Mucosa of stomach (tissue), 1 donor: Measurements from ENCODE around the gene FREM3.
"Not testable (repeated sequence)": the region's sequence is repeated elsewhere in the genome, so short reads cannot be mapped to it uniquely, and the experiment has no call there.

ENCODE experiments used
- H3K27me3 ChIP-seq: one replicate; pipeline ENCODE4 v1.7.0; 2013; ENCODE audit warnings: mild to moderate bottlenecking, low read length; ENCODE audit not compliant: control insufficient read depth, insufficient read depth
- H3K36me3 ChIP-seq: one replicate; pipeline ENCODE4 v1.7.0; 2013; ENCODE audit warnings: low read length; ENCODE audit not compliant: control insufficient read depth, insufficient read depth
- H3K4me1 ChIP-seq: one replicate; pipeline ENCODE4 v1.7.0; 2013; ENCODE audit warnings: mild to moderate bottlenecking, low read length; ENCODE audit not compliant: control insufficient read depth, insufficient read depth
- H3K4me3 ChIP-seq: one replicate; pipeline ENCODE4 v1.7.0; 2013; ENCODE audit warnings: low read length
- H3K9ac ChIP-seq: one replicate; pipeline ENCODE4 v1.7.0; 2013; ENCODE audit warnings: mild to moderate bottlenecking, low read length, moderate library complexity
- H3K9me3 ChIP-seq: one replicate; pipeline ENCODE4 v1.7.0; 2013; ENCODE audit warnings: mild to moderate bottlenecking, low read length, moderate library complexity; ENCODE audit not compliant: control insufficient read depth
- donor health status: Pancreatic carcinoma.

FREM3 gene

DNA sequence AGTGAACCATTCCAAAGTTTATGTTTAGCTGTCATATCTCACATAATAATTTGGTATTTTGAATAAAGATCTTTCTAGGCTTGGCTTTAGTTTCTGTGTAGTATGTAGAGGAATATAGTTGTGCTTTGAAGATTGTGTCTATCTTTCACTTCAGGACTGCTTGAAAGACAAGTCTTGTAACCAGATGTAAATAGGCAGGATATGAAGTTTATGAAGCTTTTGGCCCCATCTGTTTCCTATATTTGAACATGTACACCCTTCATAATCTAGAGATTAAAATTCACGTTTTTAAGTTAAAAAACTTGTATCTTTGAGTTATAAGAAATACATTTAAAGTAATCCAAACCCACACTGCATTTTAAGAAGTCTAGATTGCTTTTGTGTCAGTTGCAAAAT, 11.7 kb upstream of the FREM3 start:
- Histone ChIP-seq H3K36me3 (no peaks in the 10 kb centered on the region), H3K4me1 (no peaks in the 10 kb centered on the region), H3K27me3 (no peaks in the 10 kb centered on the region), H3K9me3 (no peaks in the 10 kb centered on the region), H3K9ac (no peak overlapping the region), H3K4me3 (no peak overlapping the region)

DNA sequence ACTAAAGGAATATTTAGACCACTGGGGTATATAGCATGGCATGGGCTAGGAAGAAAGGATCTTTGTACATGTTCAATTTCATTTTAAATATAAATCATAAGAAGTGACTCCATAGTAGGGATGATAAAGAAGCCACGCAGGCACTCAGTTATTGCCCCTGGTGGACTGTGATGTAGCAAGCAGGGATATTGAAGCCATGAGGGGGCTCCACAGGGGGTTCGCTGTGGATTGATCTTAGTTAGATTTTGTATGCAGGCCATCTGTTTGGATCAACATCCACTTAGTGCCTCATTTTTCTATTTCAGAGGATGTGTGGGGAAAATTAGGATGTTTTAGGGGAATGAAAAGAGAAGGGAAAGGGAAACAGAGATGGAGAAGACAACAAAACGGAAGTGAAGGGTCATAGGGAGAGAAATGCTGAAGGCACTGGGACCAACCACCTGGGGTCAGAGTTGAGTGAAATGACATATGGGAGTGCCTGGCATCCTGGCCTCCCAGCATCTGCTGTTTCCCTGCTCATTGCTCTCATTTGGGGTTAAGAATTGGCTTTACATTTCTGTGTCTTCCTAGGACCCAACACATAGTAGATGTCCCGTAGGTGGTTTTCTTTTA, 11.2 kb upstream of the FREM3 start:
- Histone ChIP-seq H3K9ac (no peak overlapping the region), H3K4me1 (no peaks in the 10 kb centered on the region), H3K36me3 (no peaks in the 10 kb centered on the region), H3K27me3 (no peaks in the 10 kb centered on the region), H3K9me3 (no peaks in the 10 kb centered on the region), H3K4me3 (no peak overlapping the region)

DNA sequence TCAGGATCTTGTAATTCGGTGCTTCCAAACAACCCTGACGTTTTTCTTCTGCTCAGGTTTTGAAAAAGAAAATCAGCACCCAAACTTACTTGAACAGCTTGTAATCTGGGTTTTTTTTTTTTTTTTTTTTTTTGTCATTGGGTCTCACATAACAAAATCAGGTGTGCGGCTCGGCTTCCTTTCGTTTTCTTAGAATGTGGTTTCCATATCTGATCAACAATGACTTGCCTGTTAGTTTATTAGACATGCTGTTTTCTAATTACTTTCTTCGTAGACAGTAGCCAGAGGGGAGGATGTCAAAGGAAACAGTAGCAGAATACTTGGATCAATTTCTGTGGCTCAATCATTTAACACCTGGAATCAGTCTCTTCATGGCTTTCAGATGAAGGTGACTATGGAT, 890 bp upstream of the FREM3 start:
- no peak overlapping the region for H3K9ac ChIP-seq
- no peak overlapping the region for H3K4me3 ChIP-seq
- peaks cover 29% of the 10 kb centered on the region for H3K27me3 ChIP-seq
- no peaks in the 10 kb centered on the region for H3K4me1 ChIP-seq
- no peaks in the 10 kb centered on the region for H3K9me3 ChIP-seq
- no peaks in the 10 kb centered on the region for H3K36me3 ChIP-seq

DNA sequence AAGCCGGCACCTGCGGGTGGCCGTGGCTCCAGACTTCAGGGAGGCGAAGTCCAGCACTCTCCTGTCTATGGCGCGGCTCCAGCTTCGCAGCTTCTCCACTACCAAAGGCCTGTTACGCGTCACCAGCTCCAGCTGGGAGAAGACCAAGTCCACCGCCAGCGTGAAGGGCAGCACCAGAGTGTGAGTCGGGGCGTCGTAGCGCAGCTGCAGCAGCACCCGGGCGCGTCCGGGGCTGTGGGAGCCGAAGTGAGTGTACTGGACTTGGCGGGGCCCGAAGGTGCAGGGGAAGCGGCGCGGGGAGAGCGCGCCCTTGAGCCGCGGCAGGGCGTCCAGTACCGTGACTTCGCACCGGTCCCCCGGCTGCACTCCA, 444 bp downstream of the FREM3 start:
- Histone ChIP-seq H3K9me3 (no peaks in the 10 kb centered on the region), H3K27me3 (peaks cover 29% of the 10 kb centered on the region), H3K4me3 (no peak overlapping the region), H3K9ac (no peak overlapping the region), H3K4me1 (no peaks in the 10 kb centered on the region), H3K36me3 (no peaks in the 10 kb centered on the region)

DNA sequence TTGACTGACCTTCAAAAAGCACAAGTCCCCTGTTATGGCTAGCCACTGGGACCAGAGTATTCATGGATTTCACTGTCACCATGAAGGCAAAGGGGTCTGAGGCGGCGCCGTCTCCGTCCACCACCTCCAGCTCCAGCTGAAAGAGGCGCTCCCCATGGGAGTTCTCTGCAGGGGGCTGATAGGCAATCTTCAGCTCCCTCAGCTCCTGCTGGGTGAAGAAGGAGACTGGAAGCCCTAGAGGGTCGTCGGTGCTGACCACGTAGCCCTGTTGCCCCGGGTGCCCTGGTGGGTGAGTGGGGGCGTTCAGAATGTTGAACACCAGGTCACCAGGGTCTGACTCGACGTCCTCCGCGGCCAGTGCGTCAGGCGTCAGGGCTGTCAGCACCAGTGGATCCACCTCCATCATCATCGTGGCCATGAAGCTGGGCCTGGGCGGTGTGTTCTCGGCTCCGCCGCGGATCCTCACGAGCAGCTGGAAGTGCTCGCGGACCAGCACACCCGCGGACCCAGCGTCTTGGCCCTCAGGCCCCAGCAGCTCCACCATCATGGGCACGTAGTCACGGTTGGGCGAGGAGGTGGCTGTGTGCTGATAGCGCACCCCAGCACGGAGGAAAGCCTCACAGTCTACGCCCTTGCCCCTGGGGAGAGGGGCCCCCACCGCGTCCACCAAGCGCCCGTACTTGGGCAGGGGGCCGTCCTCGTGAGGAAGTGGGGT, 987 bp downstream of the FREM3 start:
- H3K4me3 ChIP-seq = no peak overlapping the region
- H3K27me3 ChIP-seq = peaks cover 29% of the 10 kb centered on the region
- no peaks in the 10 kb centered on the region for H3K36me3 ChIP-seq
- H3K9me3 ChIP-seq = no peaks in the 10 kb centered on the region
- H3K9ac ChIP-seq = no peak overlapping the region
- no peaks in the 10 kb centered on the region for H3K4me1 ChIP-seq

DNA sequence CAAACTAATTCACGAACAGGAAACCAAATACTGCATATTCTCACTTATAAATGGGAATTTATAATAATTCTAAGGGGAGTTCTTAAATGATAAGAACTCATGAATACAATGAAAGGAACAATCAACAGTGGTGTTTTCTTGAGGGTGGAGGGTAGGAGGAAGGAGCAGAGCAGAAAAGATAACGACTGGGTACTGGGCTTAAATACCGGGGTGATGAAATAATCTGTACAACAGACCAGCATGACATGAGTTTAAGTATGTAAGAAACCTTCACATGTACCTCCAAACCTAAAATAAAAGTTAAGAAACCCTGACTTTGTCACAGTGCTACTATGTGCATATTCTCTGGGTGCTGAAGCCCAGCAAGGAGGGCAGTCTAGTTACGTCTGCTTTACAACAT, 6.6 kb downstream of the FREM3 start:
- H3K9ac ChIP-seq = no peak overlapping the region
- H3K4me1 ChIP-seq = no peaks in the 10 kb centered on the region
- H3K27me3 ChIP-seq = peaks cover 7% of the 10 kb centered on the region
- no peaks in the 10 kb centered on the region for H3K36me3 ChIP-seq
- no peak overlapping the region for H3K4me3 ChIP-seq
- no peaks in the 10 kb centered on the region for H3K9me3 ChIP-seq

DNA sequence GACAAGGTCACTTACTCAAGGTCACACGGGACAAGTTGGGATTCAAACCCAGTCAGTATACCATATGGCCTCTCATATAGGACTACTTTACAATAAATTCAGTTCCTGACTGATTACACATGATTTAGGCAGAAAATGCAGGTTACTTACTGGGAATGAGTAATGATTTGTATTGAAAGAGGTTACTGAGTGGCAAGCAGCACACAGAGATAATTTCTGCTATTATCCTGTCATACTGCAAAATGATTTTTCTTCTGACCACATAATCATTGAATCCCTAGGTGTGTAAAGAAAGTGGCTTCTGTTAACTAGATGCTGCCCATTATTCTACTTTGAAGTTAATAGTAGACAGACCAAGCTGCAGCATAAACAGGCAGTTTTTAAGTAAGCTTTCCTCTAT, 8.2 kb downstream of the FREM3 start:
- no peaks in the 10 kb centered on the region for H3K9me3 ChIP-seq
- no peaks in the 10 kb centered on the region for H3K36me3 ChIP-seq
- H3K9ac ChIP-seq = no peak overlapping the region
- no peaks in the 10 kb centered on the region for H3K27me3 ChIP-seq
- no peaks in the 10 kb centered on the region for H3K4me1 ChIP-seq
- no peak overlapping the region for H3K4me3 ChIP-seq

DNA sequence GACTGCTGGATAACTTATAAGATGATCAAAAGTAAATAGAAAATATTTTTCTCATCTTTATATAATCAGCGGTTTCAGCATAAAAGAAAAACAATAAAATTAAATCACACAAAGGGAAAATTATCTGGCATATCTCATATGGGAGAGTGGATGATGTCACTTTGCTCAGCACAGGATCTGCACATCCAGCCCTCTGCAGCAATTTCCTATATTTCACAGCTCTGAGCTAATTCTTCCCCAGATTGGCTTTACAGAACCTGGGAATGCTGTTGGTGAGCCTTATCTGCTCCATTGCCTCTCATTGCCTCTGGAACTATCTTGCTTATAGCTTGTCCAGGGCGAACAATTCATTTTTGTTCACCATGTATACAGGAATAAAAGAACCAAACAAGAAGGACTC, 21.0 kb downstream of the FREM3 start:
- Histone ChIP-seq H3K36me3 (no peaks in the 10 kb centered on the region), H3K4me1 (no peaks in the 10 kb centered on the region), H3K9me3 (no peaks in the 10 kb centered on the region), H3K9ac (no peak overlapping the region), H3K27me3 (no peaks in the 10 kb centered on the region), H3K4me3 (no peak overlapping the region)

DNA sequence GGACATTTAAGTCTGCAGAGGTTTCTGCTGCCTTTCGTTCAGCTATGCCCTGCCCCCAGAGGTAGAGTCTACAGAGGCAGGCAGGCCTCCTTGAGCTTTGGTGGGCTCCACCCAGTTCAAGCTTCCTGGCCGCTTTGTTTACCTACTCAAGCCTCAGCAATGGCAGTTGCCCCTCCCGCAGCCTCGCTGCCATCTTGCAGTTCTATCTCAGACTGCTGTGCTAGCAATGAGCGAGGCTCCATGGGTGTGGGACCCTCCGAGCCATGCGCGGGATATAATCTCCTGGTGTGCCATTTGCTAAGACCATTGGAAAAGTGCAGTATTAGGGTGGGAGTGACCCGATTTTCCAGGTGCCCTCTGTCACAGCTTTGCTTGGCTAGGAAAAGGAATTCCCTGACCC, 26.8 kb downstream of the FREM3 start:
- H3K4me1 ChIP-seq = not testable (repeated sequence)

DNA sequence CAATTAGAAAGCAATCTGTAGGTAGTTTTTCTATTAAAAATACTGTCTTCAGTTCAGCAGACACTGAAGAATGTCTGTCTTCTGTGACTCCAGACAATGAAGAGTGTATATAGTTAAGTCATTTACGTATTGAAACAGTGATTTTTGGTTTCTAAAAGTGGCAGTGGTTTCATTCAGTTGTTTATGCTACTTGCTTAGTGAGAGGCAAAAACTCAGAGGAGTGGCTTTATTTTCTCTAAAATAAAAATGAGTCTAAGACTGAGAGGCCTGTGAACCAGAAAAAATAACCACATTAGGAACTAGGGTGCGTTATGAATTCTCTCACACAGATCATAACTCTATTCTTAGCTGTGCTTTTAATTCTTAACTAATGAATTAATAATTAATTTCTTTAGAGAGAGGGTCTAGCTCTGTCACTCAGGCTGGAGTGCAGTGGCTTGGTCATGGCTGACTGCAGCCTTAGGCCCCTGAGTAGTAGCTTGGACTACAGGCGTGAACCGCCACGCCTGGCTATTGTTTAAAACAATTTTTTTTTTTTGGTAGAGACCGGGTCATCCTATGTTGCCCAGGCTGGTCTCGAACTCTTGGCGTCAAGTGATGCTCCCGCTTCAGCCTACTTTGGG, 31.4 kb downstream of the FREM3 start:
- Histone ChIP-seq H3K9me3 (no peaks in the 10 kb centered on the region), H3K9ac (no peak overlapping the region), H3K27me3 (no peaks in the 10 kb centered on the region), H3K4me3 (no peak overlapping the region), H3K4me1 (peaks cover 4% of the 10 kb centered on the region), H3K36me3 (no peaks in the 10 kb centered on the region)

More for the DNA sequence above, 26.8 kb downstream of the FREM3 start:
- H3K9me3 ChIP-seq, H3K27me3 ChIP-seq, H3K36me3 ChIP-seq, H3K9ac ChIP-seq, H3K4me3 ChIP-seq: not testable (repeated sequence)

DNA sequence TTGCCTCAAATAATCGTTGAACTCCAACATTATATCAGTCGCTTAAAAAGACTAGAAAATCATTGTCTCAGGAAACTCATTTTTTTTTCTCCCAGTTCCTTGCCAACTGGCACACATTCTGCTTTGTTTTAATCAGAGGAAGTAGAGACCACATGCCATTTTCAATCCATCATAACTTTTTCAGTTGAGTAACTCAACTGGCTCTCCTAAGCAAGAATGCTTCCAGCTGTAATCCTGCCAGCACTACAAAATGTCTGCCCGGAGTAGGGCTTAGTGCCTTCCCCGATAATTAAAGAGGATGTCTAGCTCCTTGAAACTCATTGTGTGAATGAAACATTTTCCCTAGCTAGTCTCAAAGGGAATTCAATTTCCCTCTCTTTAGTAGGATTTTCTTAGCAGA, 33.0 kb downstream of the FREM3 start:
- Histone ChIP-seq H3K4me1 (peaks cover 4% of the 10 kb centered on the region), H3K9me3 (no peaks in the 10 kb centered on the region), H3K4me3 (no peak overlapping the region), H3K9ac (no peak overlapping the region), H3K27me3 (no peaks in the 10 kb centered on the region), H3K36me3 (no peaks in the 10 kb centered on the region)

DNA sequence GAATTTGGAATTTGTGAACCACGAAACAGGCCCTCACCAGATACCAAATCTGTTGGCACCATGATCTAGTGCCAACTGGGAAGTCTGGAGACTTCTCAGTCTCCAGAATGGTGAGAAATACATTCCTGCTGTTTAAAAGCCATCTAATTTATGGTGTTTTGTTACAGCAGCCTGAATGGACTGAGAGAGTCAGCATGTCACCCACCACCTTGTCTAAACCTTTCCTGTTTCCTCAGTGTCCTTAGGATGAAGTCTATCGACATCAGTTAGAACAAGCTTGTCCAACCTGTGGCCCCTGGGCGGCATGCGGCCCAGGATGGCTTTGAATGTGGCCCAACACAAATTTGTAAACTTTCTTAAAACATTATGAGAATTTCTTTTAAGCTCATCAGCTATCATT, 42.1 kb downstream of the FREM3 start:
- Histone ChIP-seq H3K27me3 (no peaks in the 10 kb centered on the region), H3K9me3 (no peaks in the 10 kb centered on the region), H3K9ac (no peak overlapping the region), H3K36me3 (no peaks in the 10 kb centered on the region), H3K4me3 (no peak overlapping the region), H3K4me1 (no peaks in the 10 kb centered on the region)
